GM12891 (cell line): ENCODE results near the gene LRP5.

Experiments used
- PAX5 ChIP-seq: IDR thresholded peaks from 2 replicates; pipeline ENCODE4 v1.6.1; 2011; ENCODE audit warnings: low read length, moderate library complexity, mild to moderate bottlenecking; ENCODE audit not compliant: insufficient read depth, severe bottlenecking
- POLR2A ChIP-seq: IDR thresholded peaks from 2 replicates; pipeline ENCODE4 v1.6.1; 2011; ENCODE audit warnings: low read depth, low read length, control low read depth
- POLR2AphosphoS5 ChIP-seq: IDR thresholded peaks from 2 replicates; pipeline ENCODE4 v1.6.1; 2011; ENCODE audit warnings: low read depth, low read length, control low read depth
- POU2F2 ChIP-seq: IDR thresholded peaks from 2 replicates; pipeline ENCODE4 v1.6.1; 2011; ENCODE audit warnings: low read depth, mild to moderate bottlenecking, control low read depth, low read length, moderate library complexity
- SPI1 ChIP-seq: IDR thresholded peaks from 2 replicates; pipeline ENCODE4 v1.6.1; 2011; ENCODE audit warnings: low read depth, low read length, control low read depth
- TAF1 ChIP-seq: IDR thresholded peaks from 2 replicates; pipeline ENCODE4 v1.6.1; 2011; ENCODE audit warnings: low read depth, low read length, control low read depth

DNA sequence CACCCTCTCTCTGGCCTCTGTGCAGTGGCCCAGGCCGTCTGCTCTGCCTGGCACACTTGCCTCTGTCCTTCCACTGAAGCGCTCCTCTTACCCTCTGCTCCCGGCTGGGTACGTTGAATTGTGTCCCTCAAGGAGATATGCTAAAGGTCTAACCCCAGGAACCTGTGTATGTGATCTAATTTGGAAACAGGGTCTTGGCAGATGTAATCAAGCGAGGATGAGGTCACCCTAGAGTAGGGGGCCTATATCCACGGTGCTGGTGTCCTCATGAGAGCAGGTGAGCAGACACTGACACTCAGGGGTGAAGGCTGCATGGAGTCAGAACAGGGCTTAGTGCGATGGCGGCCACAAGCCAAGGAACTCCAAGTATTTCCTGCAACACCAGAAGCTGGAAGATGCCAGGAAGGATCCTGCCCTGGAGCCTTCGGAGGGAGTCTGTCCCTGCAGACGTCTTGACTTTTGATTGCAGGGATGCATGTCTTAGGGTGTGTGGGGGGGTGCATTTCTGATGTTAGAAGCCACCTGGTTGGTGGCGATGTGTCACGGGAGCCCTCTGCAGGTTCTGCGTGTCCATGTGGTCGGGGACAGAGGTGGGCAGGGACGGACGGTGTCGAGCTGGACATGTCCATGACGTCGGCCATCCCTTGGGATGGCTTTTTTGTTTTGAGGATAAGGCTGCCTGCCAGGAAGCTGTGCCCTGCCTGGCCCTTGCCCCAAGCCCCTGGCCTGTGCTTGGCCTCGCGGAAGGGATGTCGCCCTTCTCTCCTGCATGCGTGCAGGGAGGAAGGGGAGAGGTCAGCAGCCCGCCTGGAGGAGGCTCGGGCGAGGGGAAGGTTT is 68.6 kb downstream of the LRP5 start:
- TF ChIP-seq POLR2A (no peak), POLR2AphosphoS5 (no peak), TAF1 (no peak), SPI1 (no peak), PAX5 (no peak), POU2F2 (no peak)
